Lower leg skin (tissue), 4 donors: ENCODE data around the gene NUDT8. TPM values are rescaled to one million over a fixed set of nuclear protein-coding genes. Genes with fewer than 3 reads are reported as not detected.
"Not testable (repeated sequence)": the region's sequence is repeated elsewhere in the genome, so short reads cannot be mapped to it uniquely, and the experiment has no call there.

ENCODE experiments used
- DNase-seq, 2 donors: peaks; one replicate each; pipeline ENCODE4 v3.0.0-alpha.2; 2019; ENCODE audit warnings: low spot score in 2 of 2
- H3K4me3 ChIP-seq: fragments of 200-600 bp; sonication (generic); 2 replicates; pipeline ENCODE4 v1.5.1; 2017; ENCODE audit warnings: mild to moderate bottlenecking, low read depth; ENCODE audit not compliant: poor library complexity, severe bottlenecking
- POLR2A ChIP-seq, 2 donors: fragments of 450-650 bp; IDR thresholded peaks; one replicate each; pipeline ENCODE4 v1.6.1; 2016 to 2017; ENCODE audit warnings: antibody characterized with exemption in 2 of 2, mild to moderate bottlenecking in 1 of 2, moderate library complexity in 1 of 2
- WGBS, 2 donors: methylation state at CpG; one replicate each; pipeline ENCODE4 v1.1.5; 2018; 5-methylcytosine and 5-hydroxymethylcytosine counted together
- intact Hi-C: fragments of 100-400 bp; cut with DNase I; formaldehyde crosslinking; loops from one replicate; pipeline ENCODE4 v1.15.0; 2023; ENCODE audit warnings: low total_unique reads
- total RNA-seq, 4 donors: library from RNA; depleted of rRNA; stranded (reverse); fragments of >200 nt; gene quantifications; one replicate each; pipeline ENCODE4 v1.1.0, GENCODE V29; 2016
- TF ChIP-seq, protein P1 (sequence below), 3 donors: fragments of 450-650 bp; IDR thresholded peaks; one replicate each; pipeline ENCODE4 v1.5.1; 2016; ENCODE audit warnings: antibody characterized with exemption in 3 of 3, mild to moderate bottlenecking in 3 of 3, moderate library complexity in 2 of 3

Gene NUDT8
- total RNA-seq, 4 donors from 2014 or later: 42.1 to 89.4 (median 55.1) TPM

- WGBS, 2 donors: 89 to 92% methylated on average over 14 to 19 of the region's 19 CpGs
- no peak overlapping the region for H3K4me3 ChIP-seq
- TF ChIP-seq POLR2A (IDR thresholded peaks at IDR 0.05): no peak
- TF ChIP-seq, protein P1, sequence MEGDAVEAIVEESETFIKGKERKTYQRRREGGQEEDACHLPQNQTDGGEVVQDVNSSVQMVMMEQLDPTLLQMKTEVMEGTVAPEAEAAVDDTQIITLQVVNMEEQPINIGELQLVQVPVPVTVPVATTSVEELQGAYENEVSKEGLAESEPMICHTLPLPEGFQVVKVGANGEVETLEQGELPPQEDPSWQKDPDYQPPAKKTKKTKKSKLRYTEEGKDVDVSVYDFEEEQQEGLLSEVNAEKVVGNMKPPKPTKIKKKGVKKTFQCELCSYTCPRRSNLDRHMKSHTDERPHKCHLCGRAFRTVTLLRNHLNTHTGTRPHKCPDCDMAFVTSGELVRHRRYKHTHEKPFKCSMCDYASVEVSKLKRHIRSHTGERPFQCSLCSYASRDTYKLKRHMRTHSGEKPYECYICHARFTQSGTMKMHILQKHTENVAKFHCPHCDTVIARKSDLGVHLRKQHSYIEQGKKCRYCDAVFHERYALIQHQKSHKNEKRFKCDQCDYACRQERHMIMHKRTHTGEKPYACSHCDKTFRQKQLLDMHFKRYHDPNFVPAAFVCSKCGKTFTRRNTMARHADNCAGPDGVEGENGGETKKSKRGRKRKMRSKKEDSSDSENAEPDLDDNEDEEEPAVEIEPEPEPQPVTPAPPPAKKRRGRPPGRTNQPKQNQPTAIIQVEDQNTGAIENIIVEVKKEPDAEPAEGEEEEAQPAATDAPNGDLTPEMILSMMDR (IDR thresholded peaks at IDR 0.05): no peak
- intact Hi-C loops: no loop called here
- peak in 1 of 2 donors; percentile 78 for DNase-seq
These were observed 33.2 kb upstream of the NUDT8 start for GRCh38 chr11:67662835-67663531.

DNA sequence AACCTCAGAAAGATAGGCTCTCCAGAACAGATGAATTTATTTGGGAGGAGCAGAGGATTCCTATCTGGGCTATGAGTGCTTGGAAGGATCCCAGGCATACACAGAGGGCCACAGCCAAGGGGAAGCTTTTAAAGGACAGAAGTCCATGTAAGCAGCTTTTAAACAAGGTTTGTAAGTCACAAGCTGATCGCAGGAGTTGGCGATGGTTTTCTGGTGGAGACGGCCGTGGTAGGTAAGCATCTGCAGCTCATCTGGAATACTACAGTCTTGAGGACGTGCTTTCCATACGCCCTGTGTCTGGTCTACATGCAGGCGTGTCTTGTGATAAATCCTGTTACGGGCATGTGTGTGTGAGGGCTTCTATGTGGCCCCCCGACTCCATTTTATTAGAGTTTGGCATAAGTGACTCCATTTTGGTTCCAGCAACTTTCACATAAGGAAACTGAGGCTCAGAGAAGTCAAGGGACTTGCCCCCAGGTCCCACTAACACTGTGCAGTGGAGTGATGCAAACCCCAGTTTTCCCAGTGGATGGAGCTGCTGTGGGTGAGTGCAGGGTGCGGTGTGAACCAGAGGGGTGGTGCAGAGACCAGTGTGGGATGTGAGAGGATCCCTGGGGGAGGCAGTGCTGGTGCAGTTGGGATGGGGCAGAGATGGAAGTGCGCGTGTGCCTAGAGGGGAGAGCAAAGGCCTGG lies 32.6 kb upstream of the NUDT8 start:
- H3K4me3 ChIP-seq: no peak overlapping the region
- peak in 1 of 2 donors; percentile 75 for DNase-seq

GRCh38 chr11:67660752-67661151 lies 31.0 kb upstream of the NUDT8 start:
- 72 to 76% methylated on average over 5 of the region's 5 CpGs for WGBS, 2 donors
- intact Hi-C loops, H3K4me3 ChIP-seq: not testable (repeated sequence)
- peak in 1 of 2 donors; percentile 65 for DNase-seq

More for the DNA sequence above, 32.6 kb upstream of the NUDT8 start:
- 83 to 85% methylated on average over 12 of the region's 12 CpGs for WGBS, 2 donors
- no peak for TF ChIP-seq POLR2A (IDR thresholded peaks at IDR 0.05)
- TF ChIP-seq, protein P1 (IDR thresholded peaks at IDR 0.05): no peak
- intact Hi-C loops: no loop called here

DNA sequence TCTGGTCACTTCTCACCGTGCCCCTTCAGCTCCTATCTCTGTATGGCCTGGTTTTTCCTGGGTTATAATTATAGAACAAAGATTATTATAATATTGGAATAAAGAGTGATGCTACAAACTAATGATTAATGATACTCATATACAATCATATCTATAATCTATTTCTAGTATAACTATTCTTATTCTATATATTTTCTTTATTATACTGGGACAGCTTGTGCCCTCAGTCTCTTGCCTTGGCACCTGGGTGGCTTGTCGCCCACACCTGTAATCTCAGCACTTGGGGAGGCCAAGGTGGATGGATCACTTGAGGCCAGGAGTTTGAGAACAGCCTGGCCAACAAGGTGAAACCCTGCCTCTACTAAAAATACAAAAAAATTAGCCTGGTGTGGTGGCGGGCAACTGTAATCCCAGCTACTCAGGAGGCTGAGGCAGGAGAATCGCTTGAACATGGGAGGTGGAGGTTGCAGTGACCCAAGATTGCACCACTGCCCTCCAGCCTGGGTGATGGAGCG lies 30.0 kb upstream of the NUDT8 start:
- peak in 1 of 2 donors; percentile 59 for DNase-seq
- 62% methylated on average over 5 of the region's 5 CpGs for WGBS, 2 donors
- H3K4me3 ChIP-seq, intact Hi-C loops: not testable (repeated sequence)

- DNase-seq: no peak
- H3K4me3 ChIP-seq: no peak overlapping the region
- TF ChIP-seq POLR2A (IDR thresholded peaks at IDR 0.05): no peak
- TF ChIP-seq, protein P1 (IDR thresholded peaks at IDR 0.05): no peak
- intact Hi-C loops: no loop called here
- 25 to 31% methylated on average over 3 of the region's 3 CpGs for WGBS, 2 donors
These were observed 27.6 kb upstream of the NUDT8 start for GRCh38 chr11:67657300-67657699.

- no peak for DNase-seq
- WGBS, 2 donors: 49 to 50% methylated on average over 4 of the region's 4 CpGs
- intact Hi-C loops: no loop called here
- TF ChIP-seq, protein P1 (IDR thresholded peaks at IDR 0.05): no peak
- no peak for TF ChIP-seq POLR2A (IDR thresholded peaks at IDR 0.05)
- no peak overlapping the region for H3K4me3 ChIP-seq
These were observed 26.7 kb upstream of the NUDT8 start for GRCh38 chr11:67656278-67656922.
